ENCODE results near the gene MYO7A.

Gene MYO7A

GRCh38 chr11:77141475-77141874 lies 13.4 kb downstream of the MYO7A start:
- TF ChIP-seq CTCF (IDR thresholded peaks at IDR 0.05; ENCODE audit: low read length), result no peak
- TF ChIP-seq EZH2 (IDR thresholded peaks at IDR 0.05; ENCODE audit: borderline replicate concordance, low read length), result no peak
- H3K4me2 ChIP-seq (ENCODE audit: low read length), result no peak overlapping the region
- no peaks in the 10 kb centered on the region for H3F3A ChIP-seq (ENCODE audit: insufficient read depth, low read length)

GRCh38 chr11:77142091-77142975 lies 14.3 kb downstream of the MYO7A start:
- no peak overlapping the region for H3K4me2 ChIP-seq (ENCODE audit: low read length)
- no peak overlapping the region for H2AFZ ChIP-seq (ENCODE audit: low read length)
- H3K36me3 ChIP-seq (ENCODE audit: insufficient read depth, low read length), result no peaks in the 10 kb centered on the region
- H3F3A ChIP-seq (ENCODE audit: insufficient read depth, low read length), result no peaks in the 10 kb centered on the region
- no peaks in the 10 kb centered on the region for H3K9me3 ChIP-seq (ENCODE audit: low read length)
- no peak overlapping the region for H3K4me3 ChIP-seq (ENCODE audit: low read depth, low read length, poor library complexity, severe bottlenecking)
- H3K27me3 ChIP-seq (ENCODE audit: insufficient read depth, low read length), result no peaks in the 10 kb centered on the region
- no peaks in the 10 kb centered on the region for H3K79me2 ChIP-seq (ENCODE audit: insufficient read depth, low read length)
- no peak overlapping the region for H3K9ac ChIP-seq (ENCODE audit: low read length)
- H3K9me2 ChIP-seq (ENCODE audit: low read depth, low read length), result no peaks in the 10 kb centered on the region
- TF ChIP-seq EZH2 (IDR thresholded peaks at IDR 0.05; ENCODE audit: borderline replicate concordance, low read length) (no peak), CTCF (IDR thresholded peaks at IDR 0.05; ENCODE audit: low read length) (no peak)
- no peak overlapping the region for H3K27ac ChIP-seq (ENCODE audit: low read depth, low read length, poor library complexity, severe bottlenecking)
- no peaks in the 10 kb centered on the region for H4K20me1 ChIP-seq (ENCODE audit: insufficient read depth, low read length)
- H3K4me1 ChIP-seq (ENCODE audit: insufficient read depth, low read length, severe bottlenecking), result no peaks in the 10 kb centered on the region

More at GRCh38 chr11:77141475-77141874, 13.4 kb downstream of the MYO7A start:
- no peak overlapping the region for H3K9ac ChIP-seq (ENCODE audit: low read length)
- H3K27me3 ChIP-seq (ENCODE audit: insufficient read depth, low read length), result no peaks in the 10 kb centered on the region
- no peak overlapping the region for H3K4me3 ChIP-seq (ENCODE audit: low read depth, low read length, poor library complexity, severe bottlenecking)
- H3K36me3 ChIP-seq (ENCODE audit: insufficient read depth, low read length), result no peaks in the 10 kb centered on the region
- no peak overlapping the region for H3K27ac ChIP-seq (ENCODE audit: low read depth, low read length, poor library complexity, severe bottlenecking)
- no peaks in the 10 kb centered on the region for H3K9me3 ChIP-seq (ENCODE audit: low read length)
- H3K9me2 ChIP-seq (ENCODE audit: low read depth, low read length), result no peaks in the 10 kb centered on the region
- no peaks in the 10 kb centered on the region for H4K20me1 ChIP-seq (ENCODE audit: insufficient read depth, low read length)
- H2AFZ ChIP-seq (ENCODE audit: low read length), result no peak overlapping the region
- H3K4me1 ChIP-seq (ENCODE audit: insufficient read depth, low read length, severe bottlenecking), result no peaks in the 10 kb centered on the region
- H3K79me2 ChIP-seq (ENCODE audit: insufficient read depth, low read length), result no peaks in the 10 kb centered on the region

GRCh38 chr11:77143405-77144020 lies 15.5 kb downstream of the MYO7A start:
- Histone ChIP-seq H3K9me3 (ENCODE audit: low read length) (no peaks in the 10 kb centered on the region), H3F3A (ENCODE audit: insufficient read depth, low read length) (no peaks in the 10 kb centered on the region), H4K20me1 (ENCODE audit: insufficient read depth, low read length) (no peaks in the 10 kb centered on the region), H2AFZ (ENCODE audit: low read length) (no peak overlapping the region), H3K36me3 (ENCODE audit: insufficient read depth, low read length) (no peaks in the 10 kb centered on the region), H3K27me3 (ENCODE audit: insufficient read depth, low read length) (no peaks in the 10 kb centered on the region), H3K9me2 (ENCODE audit: low read depth, low read length) (no peaks in the 10 kb centered on the region), H3K27ac (ENCODE audit: low read depth, low read length, poor library complexity, severe bottlenecking) (no peak overlapping the region), H3K4me3 (ENCODE audit: low read depth, low read length, poor library complexity, severe bottlenecking) (no peak overlapping the region), H3K4me1 (ENCODE audit: insufficient read depth, low read length, severe bottlenecking) (no peaks in the 10 kb centered on the region), H3K9ac (ENCODE audit: low read length) (no peak overlapping the region), H3K79me2 (ENCODE audit: insufficient read depth, low read length) (no peaks in the 10 kb centered on the region), H3K4me2 (ENCODE audit: low read length) (no peak overlapping the region)
- no peak for TF ChIP-seq CTCF (IDR thresholded peaks at IDR 0.05; ENCODE audit: low read length)
- TF ChIP-seq EZH2 (IDR thresholded peaks at IDR 0.05; ENCODE audit: borderline replicate concordance, low read length), result no peak

Measured in OCI-LY1 (cell line).